ENCODE results near the gene CCDC91. TPM values are rescaled to one million over a fixed set of nuclear protein-coding genes. Genes with fewer than 3 reads are reported as not detected.

CCDC91 gene
- total RNA-seq, 1 donor: 192 TPM

- Histone ChIP-seq H3K4me1 (ENCODE audit: insufficient read depth, low read length) (no peaks in the 10 kb centered on the region), H3K9me3 (ENCODE audit: low read depth, low read length) (no peaks in the 10 kb centered on the region), H3K27me3 (ENCODE audit: insufficient read depth, low read length) (no peaks in the 10 kb centered on the region), H3K4me3 (ENCODE audit: low read length) (no peak overlapping the region)
Measured at GRCh38 chr12:28497889-28498411, 307.7 kb downstream of the CCDC91 start.

DNA sequence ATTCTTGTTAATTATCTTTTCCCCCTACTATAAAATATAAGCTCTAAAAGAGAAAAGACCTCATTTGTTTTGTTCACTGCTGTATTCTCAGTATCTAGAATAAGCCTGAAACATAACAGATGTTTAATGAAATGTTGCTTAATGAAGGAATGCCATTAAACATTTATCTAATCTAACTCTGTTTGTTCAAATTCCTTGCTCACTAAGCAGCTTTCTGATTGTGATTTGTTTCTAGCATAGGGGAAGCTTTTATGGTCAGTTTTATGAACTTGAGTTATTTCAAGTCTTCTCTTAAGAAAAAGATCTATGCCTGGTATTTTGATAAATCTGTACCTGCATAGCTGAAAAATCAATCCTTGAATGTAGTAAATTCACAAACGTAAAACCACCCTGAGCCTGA is 308.6 kb downstream of the CCDC91 start:
- H3K4me3 ChIP-seq (ENCODE audit: low read length): no peak overlapping the region
- H3K27me3 ChIP-seq (ENCODE audit: insufficient read depth, low read length): no peaks in the 10 kb centered on the region
- H3K4me1 ChIP-seq (ENCODE audit: insufficient read depth, low read length): no peaks in the 10 kb centered on the region
- no peaks in the 10 kb centered on the region for H3K9me3 ChIP-seq (ENCODE audit: low read depth, low read length)

GRCh38 chr12:28500373-28501024 is 310.2 kb downstream of the CCDC91 start:
- H3K4me1 ChIP-seq (ENCODE audit: insufficient read depth, low read length): no peaks in the 10 kb centered on the region
- no peak overlapping the region for H3K4me3 ChIP-seq (ENCODE audit: low read length)
- no peaks in the 10 kb centered on the region for H3K27me3 ChIP-seq (ENCODE audit: insufficient read depth, low read length)
- no peaks in the 10 kb centered on the region for H3K9me3 ChIP-seq (ENCODE audit: low read depth, low read length)

DNA sequence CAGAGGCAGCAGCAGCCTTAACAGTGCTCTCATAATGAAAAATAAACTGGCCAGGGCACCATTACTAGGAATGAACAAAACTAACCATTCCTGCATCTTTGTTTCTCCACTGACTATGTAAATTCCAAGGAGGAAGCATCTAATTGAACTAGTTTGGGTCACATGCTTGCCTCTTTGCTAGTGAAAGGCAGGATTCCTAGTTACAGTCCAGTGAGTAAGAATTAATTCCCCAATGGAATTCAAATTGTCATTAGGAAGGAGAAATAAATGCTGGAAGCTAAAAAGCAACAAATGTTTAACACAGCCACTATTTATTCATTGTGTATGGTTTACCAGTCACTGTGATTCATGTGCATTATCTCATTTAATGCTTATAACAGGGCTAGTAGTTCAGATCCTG is 316.0 kb downstream of the CCDC91 start:
- Histone ChIP-seq H3K27me3 (ENCODE audit: insufficient read depth, low read length) (no peaks in the 10 kb centered on the region), H3K9me3 (ENCODE audit: low read depth, low read length) (no peaks in the 10 kb centered on the region), H3K4me3 (ENCODE audit: low read length) (no peak overlapping the region)

GRCh38 chr12:28507033-28507432 is 316.8 kb downstream of the CCDC91 start:
- no peak overlapping the region for H3K4me3 ChIP-seq (ENCODE audit: low read length)
- H3K27me3 ChIP-seq (ENCODE audit: insufficient read depth, low read length): no peaks in the 10 kb centered on the region
- H3K9me3 ChIP-seq (ENCODE audit: low read depth, low read length): no peaks in the 10 kb centered on the region
- no peaks in the 10 kb centered on the region for H3K4me1 ChIP-seq (ENCODE audit: insufficient read depth, low read length)

More for the DNA sequence above, 316.0 kb downstream of the CCDC91 start:
- no peaks in the 10 kb centered on the region for H3K4me1 ChIP-seq (ENCODE audit: insufficient read depth, low read length)

GRCh38 chr12:28507867-28508266 is 317.6 kb downstream of the CCDC91 start:
- H3K4me3 ChIP-seq (ENCODE audit: low read length): no peak overlapping the region
- H3K27me3 ChIP-seq (ENCODE audit: insufficient read depth, low read length): no peaks in the 10 kb centered on the region
- H3K4me1 ChIP-seq (ENCODE audit: insufficient read depth, low read length): no peaks in the 10 kb centered on the region

GRCh38 chr12:28512406-28512805 is 322.1 kb downstream of the CCDC91 start:
- Histone ChIP-seq H3K9me3 (ENCODE audit: low read depth, low read length) (no peaks in the 10 kb centered on the region), H3K27me3 (ENCODE audit: insufficient read depth, low read length) (no peaks in the 10 kb centered on the region), H3K4me3 (ENCODE audit: low read length) (no peak overlapping the region), H3K4me1 (ENCODE audit: insufficient read depth, low read length) (no peaks in the 10 kb centered on the region)

More at GRCh38 chr12:28507867-28508266, 317.6 kb downstream of the CCDC91 start:
- no peaks in the 10 kb centered on the region for H3K9me3 ChIP-seq (ENCODE audit: low read depth, low read length)

DNA sequence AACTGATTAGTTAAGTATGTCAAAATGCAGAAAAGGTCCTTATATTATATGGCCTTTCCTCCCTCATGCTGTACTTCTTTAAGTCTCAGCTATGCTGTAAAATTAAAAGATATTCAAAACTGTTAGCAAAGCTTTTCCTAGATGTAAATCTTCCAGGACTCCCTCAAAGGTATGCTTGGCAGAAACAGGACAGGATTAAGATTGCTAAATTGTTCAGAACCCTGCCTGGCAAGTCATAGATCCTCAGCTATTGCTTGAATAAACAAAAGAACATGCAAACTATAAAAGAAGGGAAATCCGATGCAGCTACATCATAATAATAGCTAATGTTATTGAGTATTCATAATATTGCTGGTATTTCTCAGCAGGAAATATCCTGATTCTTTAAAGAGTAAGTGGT is 322.6 kb downstream of the CCDC91 start:
- H3K4me1 ChIP-seq (ENCODE audit: insufficient read depth, low read length): no peaks in the 10 kb centered on the region
- H3K27me3 ChIP-seq (ENCODE audit: insufficient read depth, low read length): no peaks in the 10 kb centered on the region
- no peaks in the 10 kb centered on the region for H3K9me3 ChIP-seq (ENCODE audit: low read depth, low read length)
- no peak overlapping the region for H3K4me3 ChIP-seq (ENCODE audit: low read length)

DNA sequence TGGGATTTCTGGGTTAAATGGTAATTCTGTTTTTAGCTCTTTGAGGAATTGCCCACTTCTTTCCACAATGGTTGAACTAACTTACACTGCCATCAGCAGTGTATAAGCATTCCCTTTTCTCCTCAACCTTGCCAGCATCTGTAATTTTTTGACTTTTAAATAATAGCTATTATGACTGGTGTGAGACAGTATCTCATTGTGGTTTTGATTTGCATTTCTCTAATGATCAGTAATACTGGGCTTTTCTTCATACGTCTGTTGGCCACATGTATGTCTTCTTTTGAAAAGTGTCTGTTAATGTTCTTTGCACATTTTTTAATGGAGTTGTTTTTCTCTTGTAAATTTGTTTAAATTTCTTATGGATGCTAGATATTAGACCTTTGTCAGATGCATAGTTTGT is 323.7 kb downstream of the CCDC91 start:
- H3K4me1 ChIP-seq (ENCODE audit: insufficient read depth, low read length): no peaks in the 10 kb centered on the region
- H3K27me3 ChIP-seq (ENCODE audit: insufficient read depth, low read length): no peaks in the 10 kb centered on the region
- H3K9me3 ChIP-seq (ENCODE audit: low read depth, low read length): no peaks in the 10 kb centered on the region
- no peak overlapping the region for H3K4me3 ChIP-seq (ENCODE audit: low read length)

DNA sequence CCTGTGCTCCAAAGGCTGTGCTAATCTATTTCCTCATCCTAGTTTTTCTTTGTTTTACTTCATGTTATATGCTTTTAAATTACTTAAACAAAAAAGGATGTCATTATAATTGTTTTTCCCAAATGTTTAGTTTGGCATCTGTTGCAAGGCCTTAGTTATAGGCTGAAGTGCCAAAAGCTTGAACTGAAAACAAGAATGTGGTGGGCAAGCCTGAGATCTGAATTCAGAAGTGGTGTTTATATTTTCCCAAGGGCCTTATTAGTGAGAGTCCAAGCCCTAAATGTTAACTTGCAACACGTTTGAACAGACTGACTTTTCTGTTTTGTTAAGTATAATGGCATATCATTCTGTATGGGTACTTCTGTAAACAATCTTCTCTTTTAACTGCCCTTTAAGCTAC is 326.8 kb downstream of the CCDC91 start:
- no peaks in the 10 kb centered on the region for H3K27me3 ChIP-seq (ENCODE audit: insufficient read depth, low read length)
- no peaks in the 10 kb centered on the region for H3K9me3 ChIP-seq (ENCODE audit: low read depth, low read length)
- H3K4me1 ChIP-seq (ENCODE audit: insufficient read depth, low read length): no peaks in the 10 kb centered on the region
- H3K4me3 ChIP-seq (ENCODE audit: low read length): no peak overlapping the region

DNA sequence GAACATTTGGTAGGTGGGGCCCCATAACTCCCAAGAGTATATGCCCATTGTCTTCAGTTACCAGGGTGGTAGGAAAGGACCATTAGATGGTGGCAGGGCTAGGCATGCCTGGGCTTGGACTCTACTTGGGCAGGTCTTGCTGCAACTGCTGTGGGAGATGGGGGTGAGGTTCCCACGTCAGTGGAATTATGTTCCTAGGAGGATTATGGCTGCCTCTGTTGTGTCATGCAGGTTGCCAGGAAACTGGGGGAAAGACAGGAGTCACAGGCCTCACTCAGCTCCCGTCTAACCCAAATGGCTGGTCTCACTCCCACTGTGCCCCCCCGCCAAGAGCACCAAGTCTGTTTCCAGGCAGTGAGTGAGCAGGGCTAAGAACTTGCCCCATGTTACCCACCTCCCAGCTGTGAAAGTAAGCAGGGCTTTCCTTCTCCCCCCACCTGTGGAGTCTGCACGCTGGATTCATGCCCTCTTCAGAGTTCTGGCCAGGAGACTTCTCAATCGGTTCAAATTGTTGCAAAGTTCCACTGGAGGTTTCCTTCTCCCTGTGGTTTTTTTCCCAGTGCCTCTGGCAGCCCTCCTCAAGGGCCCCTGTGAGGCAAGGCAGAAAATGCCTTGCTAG is 337.5 kb downstream of the CCDC91 start:
- Histone ChIP-seq H3K9me3 (ENCODE audit: low read depth, low read length) (peaks cover 9% of the 10 kb centered on the region), H3K27me3 (ENCODE audit: insufficient read depth, low read length) (no peaks in the 10 kb centered on the region), H3K4me1 (ENCODE audit: insufficient read depth, low read length) (no peaks in the 10 kb centered on the region), H3K4me3 (ENCODE audit: low read length) (no peak overlapping the region)

- Histone ChIP-seq H3K27me3 (ENCODE audit: insufficient read depth, low read length) (no peaks in the 10 kb centered on the region), H3K4me1 (ENCODE audit: insufficient read depth, low read length) (no peaks in the 10 kb centered on the region), H3K9me3 (ENCODE audit: low read depth, low read length) (no peaks in the 10 kb centered on the region), H3K4me3 (ENCODE audit: low read length) (no peak overlapping the region)
Measured at GRCh38 chr12:28535216-28535615, 345.0 kb downstream of the CCDC91 start.

GRCh38 chr12:28536088-28536487 is 345.8 kb downstream of the CCDC91 start:
- Histone ChIP-seq H3K4me1 (ENCODE audit: insufficient read depth, low read length) (no peaks in the 10 kb centered on the region), H3K9me3 (ENCODE audit: low read depth, low read length) (no peaks in the 10 kb centered on the region), H3K27me3 (ENCODE audit: insufficient read depth, low read length) (no peaks in the 10 kb centered on the region), H3K4me3 (ENCODE audit: low read length) (no peak overlapping the region)

DNA sequence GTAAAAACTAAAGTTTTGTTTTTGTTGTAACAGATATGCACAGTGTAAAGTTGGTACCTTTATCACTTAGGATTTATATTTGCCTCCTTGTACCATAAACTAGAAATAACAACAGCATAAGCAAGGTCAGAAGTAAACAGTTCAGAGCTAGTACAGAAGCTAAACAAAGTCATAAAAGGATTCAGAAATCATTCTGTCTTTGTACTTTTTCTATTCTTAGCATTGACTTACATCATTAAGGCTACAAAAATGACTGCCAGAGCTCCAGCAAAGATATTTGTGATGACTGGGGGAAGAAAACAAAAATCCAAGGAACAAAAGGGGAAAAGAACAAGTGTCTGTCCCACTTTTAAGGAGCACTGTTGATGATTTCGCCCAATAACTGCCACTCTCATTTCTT is 347.2 kb downstream of the CCDC91 start:
- no peaks in the 10 kb centered on the region for H3K9me3 ChIP-seq (ENCODE audit: low read depth, low read length)
- H3K27me3 ChIP-seq (ENCODE audit: insufficient read depth, low read length): no peaks in the 10 kb centered on the region
- H3K4me1 ChIP-seq (ENCODE audit: insufficient read depth, low read length): no peaks in the 10 kb centered on the region
- H3K4me3 ChIP-seq (ENCODE audit: low read length): no peak overlapping the region

- H3K4me1 ChIP-seq (ENCODE audit: insufficient read depth, low read length): no peaks in the 10 kb centered on the region
- no peaks in the 10 kb centered on the region for H3K27me3 ChIP-seq (ENCODE audit: insufficient read depth, low read length)
- no peak overlapping the region for H3K4me3 ChIP-seq (ENCODE audit: low read length)
- no peaks in the 10 kb centered on the region for H3K9me3 ChIP-seq (ENCODE audit: low read depth, low read length)
Measured at GRCh38 chr12:28539691-28540323, 349.6 kb downstream of the CCDC91 start.

Data from mononuclear cell (primary cell).